SW480 (cell line): Measurements from ENCODE around the gene BMPR1A.
A peak's percentile ranks its signal among the peaks of the same experiment; 100 is the strongest.
"Not testable (repeated sequence)": the region's sequence is repeated elsewhere in the genome, so short reads cannot be mapped to it uniquely, and the experiment has no call there.

ENCODE experiments used
- DNase-seq: peaks from one replicate; pipeline ENCODE4 v3.0.0-alpha.2; 2016; ENCODE audit warnings: low spot score

BMPR1A gene

GRCh38 chr10:86730227-86730626, 26.2 kb upstream of the BMPR1A start:
- DNase-seq: no peak

GRCh38 chr10:86732771-86733170, 23.6 kb upstream of the BMPR1A start:
- DNase-seq: no peak

DNA sequence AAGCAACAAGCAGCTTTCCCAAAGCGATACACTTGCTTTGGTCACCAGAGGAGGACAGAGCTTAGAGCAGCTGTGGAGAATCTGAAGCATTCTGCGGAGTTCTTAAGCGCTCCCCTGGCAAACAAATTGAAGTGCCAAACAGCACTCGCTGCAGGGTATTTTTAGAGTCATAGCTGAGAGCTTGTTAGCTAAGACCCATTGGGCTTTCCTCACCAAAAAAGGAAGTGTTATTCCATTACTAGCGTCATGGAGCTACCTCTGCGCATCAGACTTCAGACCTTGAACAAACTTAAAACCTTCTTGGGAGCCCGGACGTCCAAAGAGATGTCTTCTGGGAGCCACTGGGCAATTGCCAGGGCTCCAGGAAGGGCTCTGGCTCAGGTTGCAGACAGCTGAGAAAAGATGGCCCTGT, 23.2 kb upstream of the BMPR1A start:
- no peak for DNase-seq

GRCh38 chr10:86734207-86734988, 22.0 kb upstream of the BMPR1A start:
- DNase-seq: no peak

GRCh38 chr10:86735278-86735677, 21.1 kb upstream of the BMPR1A start:
- DNase-seq: not testable (repeated sequence)

DNA sequence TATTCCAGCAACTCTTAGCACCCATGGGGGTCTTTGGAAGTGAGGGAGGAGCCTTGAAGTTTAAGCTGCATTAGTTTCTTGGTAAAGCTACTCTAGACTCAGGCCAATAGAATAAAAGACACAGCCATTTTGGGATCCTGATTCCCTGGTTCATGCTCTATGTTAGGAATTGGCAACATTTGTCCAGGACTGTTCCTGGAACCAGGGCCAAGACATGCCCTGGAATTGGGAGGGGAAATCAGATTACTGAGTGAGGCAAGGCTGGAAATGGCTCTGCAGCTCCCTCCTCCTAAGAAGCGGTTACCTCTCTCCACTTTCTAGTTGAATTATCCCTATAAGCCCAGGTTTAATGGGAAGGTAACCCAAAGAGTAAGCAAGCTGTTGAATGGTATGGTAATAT, 14.2 kb upstream of the BMPR1A start:
- DNase-seq: no peak

GRCh38 chr10:86744067-86744725, 12.2 kb upstream of the BMPR1A start:
- DNase-seq: no peak

DNA sequence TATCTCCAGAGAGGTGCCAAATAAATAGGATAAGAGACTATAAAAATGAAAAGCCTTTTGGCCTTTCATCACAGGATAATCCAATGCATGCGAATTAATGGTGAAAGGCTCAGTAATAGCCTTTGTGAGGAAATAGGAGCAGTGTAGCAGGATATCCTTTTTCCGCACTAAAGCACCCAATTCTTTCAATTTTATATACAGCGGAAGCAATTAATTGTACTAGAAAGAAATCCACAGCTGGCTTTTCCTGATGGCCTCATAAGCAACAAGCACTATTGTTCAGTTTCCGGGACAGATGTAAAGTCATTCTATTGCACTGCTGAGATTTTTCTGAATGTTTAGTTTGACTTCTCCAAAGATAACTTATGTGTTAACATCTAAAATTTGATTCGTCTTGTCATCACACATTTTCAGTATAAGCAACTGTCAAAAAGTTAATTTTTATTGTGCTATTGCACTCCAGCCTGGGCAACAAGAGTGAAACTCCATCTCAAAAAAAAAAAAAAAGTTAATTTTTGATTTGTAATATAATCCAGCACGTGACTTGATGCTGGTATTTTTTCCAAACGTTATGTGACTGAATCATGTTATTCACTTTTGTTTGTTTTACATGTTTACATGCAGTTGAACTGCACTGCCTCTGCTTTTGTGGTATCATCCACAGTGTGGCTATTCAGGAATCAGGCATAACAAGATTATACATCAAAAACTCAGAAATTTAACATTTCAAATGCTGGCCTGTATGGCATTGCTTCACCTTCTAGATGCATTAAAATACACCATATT, 8.4 kb upstream of the BMPR1A start:
- DNase-seq: no peak

- DNase-seq: no peak
Observed at GRCh38 chr10:86749854-86750253, 6.6 kb upstream of the BMPR1A start.

- DNase-seq: no peak
Observed at GRCh38 chr10:86751477-86751876, 4.9 kb upstream of the BMPR1A start.

GRCh38 chr10:86752311-86752710, 4.1 kb upstream of the BMPR1A start:
- DNase-seq: no peak

DNA sequence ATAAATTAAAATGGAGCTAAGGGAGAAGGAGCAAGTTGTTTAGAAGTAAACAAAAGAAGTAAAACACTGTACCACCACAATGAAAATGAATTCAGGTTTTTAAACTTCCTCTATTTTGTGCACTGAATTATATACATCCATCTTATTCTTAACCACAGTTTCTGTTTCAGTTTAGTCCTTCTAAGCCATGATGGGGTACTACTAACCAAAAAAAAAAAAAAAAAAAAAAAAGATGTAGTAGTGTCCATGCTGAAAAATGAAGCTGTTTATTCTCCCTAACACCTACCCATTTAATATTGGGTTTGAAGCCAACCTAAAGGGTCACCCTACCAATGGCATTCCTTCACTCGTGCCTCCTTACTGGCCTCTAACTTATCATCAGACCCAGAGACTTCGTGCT, 3.4 kb upstream of the BMPR1A start:
- DNase-seq: no peak

- no peak for DNase-seq
Observed at GRCh38 chr10:86753638-86754434, 2.6 kb upstream of the BMPR1A start.

- DNase-seq: no peak
Observed at GRCh38 chr10:86755454-86755739, 1.0 kb upstream of the BMPR1A start.

DNA sequence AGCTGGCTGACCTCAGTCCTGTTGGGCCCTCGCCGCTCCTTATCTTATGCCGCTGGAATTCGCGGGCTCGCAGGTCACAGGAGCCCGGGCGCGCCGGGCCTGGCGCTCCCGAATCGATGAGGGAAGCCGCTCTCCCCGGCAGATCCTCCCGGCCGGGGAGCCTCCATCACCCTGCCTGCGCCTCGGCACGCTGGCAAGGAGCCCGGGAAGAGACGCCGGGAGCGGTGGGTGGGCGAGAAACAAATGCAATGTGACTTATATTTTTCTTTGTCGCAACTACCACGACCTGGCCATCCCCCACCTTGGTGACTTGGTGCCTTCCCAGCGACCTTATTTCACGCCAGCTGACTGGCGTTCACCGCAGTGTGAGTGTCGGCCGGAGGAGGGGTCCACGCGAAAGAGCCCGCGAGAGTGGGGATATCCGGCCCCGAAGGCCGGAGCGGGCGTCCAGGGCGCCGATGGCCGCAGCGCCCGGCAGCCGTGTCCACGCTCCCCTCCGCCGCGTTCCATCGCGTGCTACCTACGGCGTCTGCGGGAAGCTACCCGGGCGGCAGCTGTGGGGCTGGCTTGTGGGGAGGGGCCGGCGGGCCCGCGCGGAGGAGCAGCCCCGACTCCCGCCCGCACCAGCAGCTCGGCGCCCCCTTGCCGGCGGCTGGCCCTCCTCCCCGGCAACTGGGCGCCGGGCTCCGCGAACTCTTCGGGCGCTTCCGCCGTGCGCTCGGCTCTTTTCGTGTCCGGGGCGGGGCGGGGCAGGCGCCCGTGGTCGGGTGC, 494 bp upstream of the BMPR1A start:
- peak; percentile 86 for DNase-seq

GRCh38 chr10:86757113-86757972, 924 bp downstream of the BMPR1A start:
- peak; percentile 72 for DNase-seq

DNA sequence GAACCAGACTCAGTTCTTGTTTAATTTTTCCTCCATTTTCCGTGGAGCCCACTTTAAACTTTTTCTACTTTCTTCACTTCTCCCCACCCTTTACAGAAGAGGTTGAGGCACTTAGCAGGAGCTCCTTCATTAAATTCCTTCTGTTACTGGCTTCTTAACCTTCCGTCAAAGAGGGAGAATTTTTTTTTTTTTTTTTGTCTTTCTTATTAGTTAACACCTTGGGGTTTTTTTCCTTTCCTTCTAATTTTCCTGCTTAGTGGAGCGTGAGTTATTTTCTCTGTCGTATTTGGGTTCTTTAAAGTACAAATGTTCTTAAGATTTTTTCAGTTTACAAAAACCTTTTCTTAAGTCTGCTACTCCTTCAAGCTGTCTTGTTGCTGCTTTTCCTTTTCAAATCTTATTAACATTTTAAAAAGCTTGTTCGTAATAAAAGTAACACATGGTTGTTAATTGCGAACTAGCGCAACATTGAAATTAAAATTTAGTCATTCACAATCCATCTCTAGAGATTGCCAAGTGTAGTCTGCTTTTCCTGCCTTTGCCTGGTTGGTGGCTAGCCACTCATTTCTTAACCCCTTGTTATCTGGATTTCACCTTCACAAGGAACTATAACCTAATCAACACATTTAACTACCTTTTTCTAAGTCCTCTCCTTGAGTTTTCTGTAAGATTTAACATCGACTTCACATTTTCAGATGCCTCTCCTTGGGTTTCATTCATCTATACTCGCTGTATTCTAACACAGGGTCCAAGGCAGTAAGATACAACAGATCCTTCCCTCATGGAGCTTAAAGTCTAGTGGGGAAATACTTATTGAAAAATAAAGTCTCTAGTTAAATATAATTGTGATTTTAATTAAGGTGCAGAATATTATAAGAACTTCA, 2.0 kb downstream of the BMPR1A start:
- DNase-seq: peak; percentile 34

- DNase-seq: peak; percentile 25
Observed at GRCh38 chr10:86759073-86759672, 2.8 kb downstream of the BMPR1A start.

GRCh38 chr10:86763404-86763803, 7.0 kb downstream of the BMPR1A start:
- no peak for DNase-seq
